ENCODE results near the gene GNB1. TPM values are rescaled to one million over a fixed set of nuclear protein-coding genes. Genes with fewer than 3 reads are reported as not detected.

The GNB1 gene
- polyA plus RNA-seq, 1 of the 3 experiments (the other 2 are of a cell fraction): 355 TPM

- no peak overlapping the region for H3K9ac ChIP-seq
- no peak for DNase-seq
- H3K9me2 ChIP-seq: no peaks in the 10 kb centered on the region
- H3K9me3 ChIP-seq: no peaks in the 10 kb centered on the region
- no peak overlapping the region for H3K4me3 ChIP-seq (ENCODE audit: low read depth in 2 of 2, low read length in 1 of 2)
- H3K27ac ChIP-seq (ENCODE audit: low read depth in 2 of 2, low read length in 1 of 2): no peak overlapping the region
- 90% methylated on average over 11 of the region's 11 CpGs for WGBS (ENCODE audit: low lambda C conversion rate)
- no peak overlapping the region for H2AFZ ChIP-seq (ENCODE audit: low read depth)
- peaks cover 3% of the 10 kb centered on the region for H3F3A ChIP-seq (replicated peaks; ENCODE audit: insufficient read depth)
- H3K79me2 ChIP-seq (ENCODE audit: insufficient read depth): peaks cover 100% of the 10 kb centered on the region
- H4K20me1 ChIP-seq (ENCODE audit: insufficient read depth): peaks cover 100% of the 10 kb centered on the region
- ChIA-PET CTCF (interaction anchor here (1.3 to 1.6 kb wide), 3 partner anchors 9 to 31 kb away, joined by 3 to 4 read pairs (median 3); no protein-coding TSS in a partner anchor), POLR2A (no interaction called here)
- no peaks in the 10 kb centered on the region for H3K27me3 ChIP-seq (ENCODE audit: insufficient read depth)
- peaks cover 0 to 23% of the 10 kb centered on the region in 2 experiments; a peak in 1 of 4 replicates for H3K4me1 ChIP-seq (ENCODE audit: control insufficient read depth in 1 of 2, insufficient read depth in 2 of 2, low read depth in 1 of 2, low read length in 1 of 2)
- no peak for TF ChIP-seq REST (IDR thresholded peaks at IDR 0.05; ENCODE audit: low read depth, low read length)
- TF ChIP-seq IRF3 (IDR thresholded peaks at IDR 0.05; ENCODE audit: low read depth, low read length): no peak
- TF ChIP-seq GATA2 (CRISPR knock-in tag; IDR thresholded peaks at IDR 0.05): no peak
- TF ChIP-seq ELF1 (IDR thresholded peaks at IDR 0.05): no peak
- TF ChIP-seq TEAD4 (IDR thresholded peaks at IDR 0.05; ENCODE audit: borderline replicate concordance, insufficient read depth): no peak
- TF ChIP-seq ZBTB33 (IDR thresholded peaks at IDR 0.05; ENCODE audit: borderline replicate concordance, low read depth): no peak
- no peak overlapping the region for H3K4me2 ChIP-seq
- peaks cover 12 to 37% of the 10 kb centered on the region in 2 experiments for H3K36me3 ChIP-seq (replicated peaks in 1 of 2; ENCODE audit: control insufficient read depth in 1 of 2, insufficient read depth in 2 of 2, low read length in 1 of 2)
Observed at GRCh38 chr1:1876335-1876930, 14.5 kb downstream of the GNB1 start.

GRCh38 chr1:1875932-1876331 lies 15.0 kb downstream of the GNB1 start:
- peaks cover 100% of the 10 kb centered on the region for H3K79me2 ChIP-seq (ENCODE audit: insufficient read depth)
- H3K9me2 ChIP-seq: no peaks in the 10 kb centered on the region
- peaks cover 100% of the 10 kb centered on the region for H4K20me1 ChIP-seq (ENCODE audit: insufficient read depth)
- no peak overlapping the region for H3K27ac ChIP-seq (ENCODE audit: low read depth in 2 of 2, low read length in 1 of 2)
- no peak overlapping the region for H3K4me2 ChIP-seq
- H2AFZ ChIP-seq (ENCODE audit: low read depth): no peak overlapping the region
- 100% methylated on average over 1 of the region's 1 CpG for WGBS (ENCODE audit: low lambda C conversion rate)
- H3K36me3 ChIP-seq (replicated peaks in 1 of 2; ENCODE audit: control insufficient read depth in 1 of 2, insufficient read depth in 2 of 2, low read length in 1 of 2): peaks cover 12 to 37% of the 10 kb centered on the region in 2 experiments
- H3K9ac ChIP-seq: no peak overlapping the region
- H3K4me3 ChIP-seq (ENCODE audit: low read depth in 2 of 2, low read length in 1 of 2): no peak overlapping the region
- no peaks in the 10 kb centered on the region for H3K9me3 ChIP-seq
- DNase-seq: no peak
- POLR2A ChIA-PET: no interaction called here
- CTCF ChIA-PET: interaction anchor here (1.3 to 1.6 kb wide), 3 partner anchors 9 to 31 kb away, joined by 3 to 4 read pairs (median 3); no protein-coding TSS in a partner anchor
- peaks cover 0 to 19% of the 10 kb centered on the region in 2 experiments; a peak in 1 of 4 replicates for H3K4me1 ChIP-seq (ENCODE audit: control insufficient read depth in 1 of 2, insufficient read depth in 2 of 2, low read depth in 1 of 2, low read length in 1 of 2)
- no peaks in the 10 kb centered on the region for H3K27me3 ChIP-seq (ENCODE audit: insufficient read depth)
- H3F3A ChIP-seq (replicated peaks; ENCODE audit: insufficient read depth): peaks cover 3% of the 10 kb centered on the region
- no peak for TF ChIP-seq FOXM1 (IDR thresholded peaks at IDR 0.05; ENCODE audit: low read depth)
- TF ChIP-seq USF1 (IDR thresholded peaks at IDR 0.05; ENCODE audit: borderline replicate concordance, low read depth): no peak
- no peak for TF ChIP-seq RAD21 (IDR thresholded peaks at IDR 0.05; ENCODE audit: low read length)
- TF ChIP-seq JUND (IDR thresholded peaks at IDR 0.05): no peak
- TF ChIP-seq TCF12 (IDR thresholded peaks at IDR 0.05): no peak
- no peak for TF ChIP-seq YY1 (IDR thresholded peaks at IDR 0.05; ENCODE audit: low read depth)
- no peak for TF ChIP-seq PBX3 (IDR thresholded peaks at IDR 0.05)
- TF ChIP-seq ZBTB33 (IDR thresholded peaks at IDR 0.05; ENCODE audit: borderline replicate concordance, low read depth): no peak
- no peak for TF ChIP-seq EP300 (IDR thresholded peaks at IDR 0.05; ENCODE audit: borderline replicate concordance in 1 of 2, low read depth in 1 of 2, low read length in 1 of 2)
- TF ChIP-seq FOXJ3 (CRISPR knock-in tag; IDR thresholded peaks at IDR 0.05): no peak
- no peak for TF ChIP-seq NFIC (IDR thresholded peaks at IDR 0.05; ENCODE audit: borderline replicate concordance)
- no peak for TF ChIP-seq NRF1 (IDR thresholded peaks at IDR 0.05; ENCODE audit: low read depth, low read length)
